MM.1S (cell line): ENCODE measurements around the gene CELF2.

Experiments
- DNase-seq: peaks from one replicate; pipeline ENCODE4 v3.0.0-alpha.2; 2015
- H2AFZ ChIP-seq: fragments of 300-600 bp; sonication (generic); 2 replicates; pipeline ENCODE4 v1.6.0; 2016; ENCODE audit warnings: antibody characterized with exemption, low read length
- H3F3A ChIP-seq: fragments of 300-600 bp; sonication (generic); 2 replicates; pipeline ENCODE4 v1.6.1; 2016; ENCODE audit warnings: mild to moderate bottlenecking, antibody characterized with exemption, low read length, moderate library complexity, mixed read lengths; ENCODE audit not compliant: insufficient read depth
- H3K27ac ChIP-seq: fragments of 300-600 bp; sonication (generic); 2 replicates; pipeline ENCODE4 v1.5.1; 2016; ENCODE audit warnings: mild to moderate bottlenecking, low read length
- H3K27me3 ChIP-seq: fragments of 300-600 bp; sonication (generic); replicated peaks from 2 replicates; pipeline ENCODE4 v1.6.0; 2016; ENCODE audit warnings: low read length; ENCODE audit not compliant: insufficient read depth
- H3K36me3 ChIP-seq: fragments of 300-600 bp; sonication (generic); replicated peaks from 2 replicates; pipeline ENCODE4 v1.6.1; 2016; ENCODE audit warnings: mild to moderate bottlenecking, low read length, mixed read lengths; ENCODE audit not compliant: insufficient read depth
- H3K4me1 ChIP-seq: fragments of 300-600 bp; sonication (generic); 2 replicates; pipeline ENCODE4 v1.6.1; 2016; ENCODE audit warnings: low read length, mixed read lengths
- H3K4me2 ChIP-seq: fragments of 300-600 bp; sonication (generic); 2 replicates; pipeline ENCODE4 v1.6.0; 2016; ENCODE audit warnings: low read depth, low read length
- H3K4me3 ChIP-seq: fragments of 300-600 bp; sonication (generic); 2 replicates; pipeline ENCODE4 v1.5.1; 2016; ENCODE audit warnings: low read length, mixed read lengths
- H3K79me2 ChIP-seq: fragments of 300-600 bp; sonication (generic); 2 replicates; pipeline ENCODE4 v1.6.1; 2016; ENCODE audit warnings: mixed run types, low read length, mixed read lengths
- H3K9ac ChIP-seq: fragments of 300-600 bp; sonication (generic); 2 replicates; pipeline ENCODE4 v1.6.1; 2016; ENCODE audit warnings: low read length, mixed read lengths
- H3K9me2 ChIP-seq: fragments of 300-600 bp; sonication (generic); replicated peaks from 2 replicates; pipeline ENCODE4 v1.6.1; 2016; ENCODE audit warnings: mild to moderate bottlenecking, low read length, mixed read lengths; ENCODE audit not compliant: insufficient read depth
- H3K9me3 ChIP-seq: fragments of 300-600 bp; sonication (generic); replicated peaks from 2 replicates; pipeline ENCODE4 v1.6.1; 2016; ENCODE audit warnings: mild to moderate bottlenecking, low read length, mixed read lengths; ENCODE audit not compliant: insufficient read depth
- H4K20me1 ChIP-seq: fragments of 300-600 bp; sonication (generic); 2 replicates; pipeline ENCODE4 v1.6.1; 2016; ENCODE audit warnings: mild to moderate bottlenecking, low read length, moderate library complexity, mixed read lengths; ENCODE audit not compliant: insufficient read depth
- EZH2 ChIP-seq: fragments of 300-600 bp; sonication (generic); optimal IDR thresholded peaks from 2 replicates; pipeline ENCODE3; 2017; ENCODE audit warnings: low read depth, mild to moderate bottlenecking, antibody characterized with exemption, low read length, mixed read lengths
- EZH2phosphoT487 ChIP-seq: fragments of 300-600 bp; sonication (generic); IDR thresholded peaks from 2 replicates; pipeline ENCODE4 v1.6.1; 2018; ENCODE audit warnings: antibody characterized with exemption, low read length
- TF ChIP-seq, protein P1 (sequence below): fragments of 300-600 bp; sonication (generic); IDR thresholded peaks from 2 replicates; pipeline ENCODE4 v1.5.1; 2016; ENCODE audit warnings: antibody characterized with exemption, low read length, mixed read lengths

The CELF2 gene

GRCh38 chr10:11105676-11106004, 88.0 kb downstream of the CELF2 start:
- TF ChIP-seq, protein P1, sequence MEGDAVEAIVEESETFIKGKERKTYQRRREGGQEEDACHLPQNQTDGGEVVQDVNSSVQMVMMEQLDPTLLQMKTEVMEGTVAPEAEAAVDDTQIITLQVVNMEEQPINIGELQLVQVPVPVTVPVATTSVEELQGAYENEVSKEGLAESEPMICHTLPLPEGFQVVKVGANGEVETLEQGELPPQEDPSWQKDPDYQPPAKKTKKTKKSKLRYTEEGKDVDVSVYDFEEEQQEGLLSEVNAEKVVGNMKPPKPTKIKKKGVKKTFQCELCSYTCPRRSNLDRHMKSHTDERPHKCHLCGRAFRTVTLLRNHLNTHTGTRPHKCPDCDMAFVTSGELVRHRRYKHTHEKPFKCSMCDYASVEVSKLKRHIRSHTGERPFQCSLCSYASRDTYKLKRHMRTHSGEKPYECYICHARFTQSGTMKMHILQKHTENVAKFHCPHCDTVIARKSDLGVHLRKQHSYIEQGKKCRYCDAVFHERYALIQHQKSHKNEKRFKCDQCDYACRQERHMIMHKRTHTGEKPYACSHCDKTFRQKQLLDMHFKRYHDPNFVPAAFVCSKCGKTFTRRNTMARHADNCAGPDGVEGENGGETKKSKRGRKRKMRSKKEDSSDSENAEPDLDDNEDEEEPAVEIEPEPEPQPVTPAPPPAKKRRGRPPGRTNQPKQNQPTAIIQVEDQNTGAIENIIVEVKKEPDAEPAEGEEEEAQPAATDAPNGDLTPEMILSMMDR, result no peak
- TF ChIP-seq EZH2phosphoT487 (no peak), EZH2 (no peak)
- no peak for DNase-seq
- no peaks in the 10 kb centered on the region for H3K4me1 ChIP-seq
- no peaks in the 10 kb centered on the region for H4K20me1 ChIP-seq
- H3K79me2 ChIP-seq, result peaks cover 94% of the 10 kb centered on the region
- H2AFZ ChIP-seq, result no peak overlapping the region
- H3K36me3 ChIP-seq, result no peaks in the 10 kb centered on the region
- no peak overlapping the region for H3K27ac ChIP-seq
- H3K4me3 ChIP-seq, result no peak overlapping the region
- no peak overlapping the region for H3K9ac ChIP-seq
- no peaks in the 10 kb centered on the region for H3K9me3 ChIP-seq
- no peaks in the 10 kb centered on the region for H3K9me2 ChIP-seq
- H3K4me2 ChIP-seq, result no peak overlapping the region
- no peaks in the 10 kb centered on the region for H3F3A ChIP-seq
- no peaks in the 10 kb centered on the region for H3K27me3 ChIP-seq

DNA sequence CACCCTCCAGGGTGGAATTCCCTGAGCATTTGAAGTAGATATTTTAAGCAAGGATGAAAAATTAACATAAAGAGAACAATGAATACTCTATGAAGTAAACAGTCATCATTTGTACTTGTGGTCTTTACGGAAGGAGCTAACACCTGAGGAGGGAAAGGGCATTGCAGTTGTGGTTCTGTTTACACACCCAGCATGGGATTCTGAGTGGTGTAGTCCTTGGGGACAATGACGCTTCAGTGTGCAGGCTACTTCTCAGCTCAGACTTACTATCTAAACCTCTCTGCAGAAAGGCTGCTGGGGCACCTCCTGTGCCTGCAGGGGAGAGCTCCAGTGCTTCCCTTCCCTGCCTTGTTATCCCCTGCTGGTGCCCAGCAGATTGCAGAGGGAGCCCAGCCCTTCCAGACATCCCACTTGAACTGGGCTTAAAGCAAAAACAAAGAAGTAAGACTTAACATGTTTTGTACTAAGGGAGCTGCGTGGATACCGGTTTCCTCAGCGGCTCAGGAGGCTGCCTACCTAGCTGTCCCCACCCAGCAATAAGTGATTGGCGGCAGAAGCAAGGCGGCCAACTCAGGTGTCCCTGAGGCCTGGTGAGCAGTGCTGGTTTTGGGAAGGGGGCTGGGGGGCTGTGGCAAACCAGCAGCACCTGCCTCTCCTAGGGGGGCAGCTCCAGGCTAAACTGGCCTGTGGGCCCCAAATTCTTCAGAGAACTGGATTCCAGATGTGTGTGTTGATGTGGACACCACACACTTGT, 89.1 kb downstream of the CELF2 start:
- no peak overlapping the region for H3K4me3 ChIP-seq
- peaks cover 94% of the 10 kb centered on the region for H3K79me2 ChIP-seq
- H3K9me3 ChIP-seq, result no peaks in the 10 kb centered on the region
- H3K9me2 ChIP-seq, result no peaks in the 10 kb centered on the region
- H3K27ac ChIP-seq, result no peak overlapping the region
- TF ChIP-seq, protein P1, result no peak
- TF ChIP-seq EZH2phosphoT487, result no peak
- TF ChIP-seq EZH2, result no peak
- H3K9ac ChIP-seq, result no peak overlapping the region
- no peaks in the 10 kb centered on the region for H4K20me1 ChIP-seq
- no peaks in the 10 kb centered on the region for H3K4me1 ChIP-seq
- H3K4me2 ChIP-seq, result no peak overlapping the region
- H2AFZ ChIP-seq, result no peak overlapping the region
- H3F3A ChIP-seq, result no peaks in the 10 kb centered on the region
- no peak for DNase-seq
- no peaks in the 10 kb centered on the region for H3K27me3 ChIP-seq
- no peaks in the 10 kb centered on the region for H3K36me3 ChIP-seq

GRCh38 chr10:11107948-11108347, 90.3 kb downstream of the CELF2 start:
- no peak for DNase-seq
- H3K9ac ChIP-seq, result no peak overlapping the region
- no peaks in the 10 kb centered on the region for H4K20me1 ChIP-seq
- no peaks in the 10 kb centered on the region for H3F3A ChIP-seq
- H3K9me2 ChIP-seq, result no peaks in the 10 kb centered on the region
- no peak for TF ChIP-seq EZH2phosphoT487
- no peak for TF ChIP-seq EZH2
- TF ChIP-seq, protein P1, result no peak
- H3K36me3 ChIP-seq, result no peaks in the 10 kb centered on the region
- H3K4me1 ChIP-seq, result no peaks in the 10 kb centered on the region
- no peaks in the 10 kb centered on the region for H3K9me3 ChIP-seq
- no peak overlapping the region for H3K27ac ChIP-seq
- no peak overlapping the region for H3K4me3 ChIP-seq
- H3K27me3 ChIP-seq, result no peaks in the 10 kb centered on the region
- H3K79me2 ChIP-seq, result peaks cover 94% of the 10 kb centered on the region
- H3K4me2 ChIP-seq, result no peak overlapping the region
- no peak overlapping the region for H2AFZ ChIP-seq
